MG63 (cell line): Measurements from ENCODE around the gene USP10. TPM values are rescaled to one million over a fixed set of nuclear protein-coding genes. Genes with fewer than 3 reads are reported as not detected.
A peak's percentile ranks its signal among the peaks of the same experiment; 100 is the strongest.
"Not testable (repeated sequence)": the region's sequence is repeated elsewhere in the genome, so short reads cannot be mapped to it uniquely, and the experiment has no call there.

ENCODE experiments used
- DNase-seq: peaks from one replicate; pipeline ENCODE4 v3.0.0-alpha.2; 2020
- H3K27me3 ChIP-seq: fragments of 250-450 bp; sonication (Bioruptor Pico); 2 replicates; pipeline ENCODE4 v1.5.1; 2020; ENCODE audit warnings: mild to moderate bottlenecking, moderate library complexity
- H3K36me3 ChIP-seq: fragments of 250-450 bp; sonication (Bioruptor Pico); 2 replicates; pipeline ENCODE4 v1.5.1; 2020; ENCODE audit warnings: mild to moderate bottlenecking, moderate library complexity
- H3K4me3 ChIP-seq: fragments of 250-450 bp; sonication (Bioruptor Pico); 2 replicates; pipeline ENCODE4 v1.5.1; 2020; ENCODE audit warnings: mild to moderate bottlenecking, moderate library complexity
- H3K9me3 ChIP-seq: fragments of 250-450 bp; sonication (Bioruptor Pico); 2 replicates; pipeline ENCODE4 v1.5.1; 2020; ENCODE audit warnings: mild to moderate bottlenecking, moderate library complexity
- total RNA-seq: library from RNA; depleted of rRNA; stranded (reverse); fragments of >200 nt; shearing (Covaris generic); gene quantifications from 2 replicates; pipeline ENCODE4 v1.2.3, GENCODE V29; 2014; ENCODE audit warnings: low replicate concordance

The USP10 gene
- total RNA-seq, 1 experiment from 2014 or later, result 33.5 TPM

GRCh38 chr16:84730406-84731106 is 30.8 kb downstream of the USP10 start:
- Histone ChIP-seq H3K9me3 (no peaks in the 10 kb centered on the region), H3K36me3 (peaks cover 16% of the 10 kb centered on the region), H3K4me3 (peak overlapping the region; percentile 35), H3K27me3 (no peaks in the 10 kb centered on the region)
- DNase-seq, result peak; percentile 78

DNA sequence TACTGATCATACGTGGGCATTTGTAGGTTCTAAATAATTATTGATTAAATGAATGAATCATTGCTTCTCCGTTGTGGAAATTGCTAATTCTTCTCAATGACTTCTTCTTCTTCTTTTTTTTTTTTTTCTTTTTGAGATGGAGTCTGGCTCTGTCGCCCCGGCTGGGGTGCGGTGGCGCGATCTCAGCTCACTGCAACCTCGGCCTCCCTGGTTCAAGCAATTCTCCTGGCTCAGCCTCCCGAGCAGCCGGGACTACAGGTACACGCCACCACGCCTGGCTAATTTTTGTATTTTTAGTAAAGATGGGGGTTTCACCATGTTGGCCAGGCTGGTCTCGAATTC is 32.5 kb downstream of the USP10 start:
- not testable (repeated sequence) for DNase-seq, H3K4me3 ChIP-seq, H3K9me3 ChIP-seq, H3K27me3 ChIP-seq
- peaks cover 17% of the 10 kb centered on the region for H3K36me3 ChIP-seq

DNA sequence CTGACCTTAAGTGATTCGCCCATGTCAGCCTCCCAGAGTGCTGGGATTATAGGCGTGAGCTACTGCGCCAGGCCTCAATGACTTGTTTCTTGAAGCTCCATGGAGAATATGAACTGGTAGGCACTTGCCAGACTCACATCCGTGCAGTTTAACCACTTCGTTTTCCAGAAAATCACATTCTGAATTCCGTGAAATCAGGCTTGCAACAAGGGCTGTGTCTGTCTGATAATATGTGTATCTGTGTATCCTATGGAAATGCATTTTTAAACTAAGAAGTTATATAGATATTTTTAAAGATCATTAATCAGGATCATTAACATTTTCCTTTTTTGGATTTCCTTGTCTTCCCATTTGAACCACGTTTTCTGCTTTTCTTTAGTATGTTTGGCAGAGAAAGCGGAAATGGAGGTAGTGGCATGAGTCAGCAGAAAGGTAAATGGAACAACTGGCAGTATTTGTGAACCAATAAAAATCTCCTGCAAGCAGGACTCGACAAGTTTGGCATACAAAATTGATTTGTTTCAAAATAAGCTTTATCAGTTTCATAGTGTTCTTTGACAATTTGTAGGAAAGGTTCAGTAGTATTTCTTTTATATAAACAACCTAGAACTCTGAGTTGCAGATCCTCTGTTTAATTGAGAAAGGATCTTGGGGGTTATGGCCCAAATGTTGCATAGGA is 33.0 kb downstream of the USP10 start:
- Histone ChIP-seq H3K36me3 (peaks cover 14% of the 10 kb centered on the region), H3K4me3 (no peak overlapping the region), H3K27me3 (no peaks in the 10 kb centered on the region), H3K9me3 (no peaks in the 10 kb centered on the region)
- no peak for DNase-seq

DNA sequence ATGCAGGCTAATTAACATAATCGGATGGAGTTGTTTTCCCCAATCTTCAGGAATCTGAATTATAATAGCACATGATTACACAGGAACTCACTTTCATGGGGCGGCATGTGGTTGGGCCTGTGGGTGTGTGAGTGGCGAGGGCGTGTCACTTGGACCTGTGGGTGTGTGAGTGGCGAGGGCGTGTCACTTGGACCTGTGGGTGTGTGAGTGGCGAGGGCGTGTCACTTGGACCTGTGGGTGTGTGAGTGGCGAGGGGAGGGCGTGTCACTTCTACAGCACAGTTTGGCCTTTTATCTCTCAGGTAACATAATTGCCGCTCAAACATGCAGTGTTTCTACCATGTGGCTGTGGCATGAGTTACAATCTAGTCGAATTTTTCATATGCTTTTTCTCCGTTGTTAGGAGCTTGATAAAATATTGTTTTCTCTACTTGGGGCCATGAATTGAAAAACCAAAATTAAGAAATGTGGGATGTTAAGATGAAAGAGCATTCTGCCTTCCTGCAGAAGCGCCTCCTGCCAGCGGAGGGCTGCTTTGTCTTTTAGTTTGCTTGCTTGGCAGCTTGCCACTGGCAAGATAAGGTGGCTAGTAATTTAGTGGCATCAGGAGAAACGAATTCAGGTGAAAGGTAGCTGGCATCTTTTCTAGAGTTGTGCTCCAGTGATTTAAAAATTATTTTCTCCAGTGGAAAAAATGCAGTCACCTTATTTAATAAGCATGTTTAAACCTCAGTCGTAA is 36.2 kb downstream of the USP10 start:
- no peaks in the 10 kb centered on the region for H3K9me3 ChIP-seq
- H3K27me3 ChIP-seq, result no peaks in the 10 kb centered on the region
- H3K36me3 ChIP-seq, result peaks cover 19% of the 10 kb centered on the region
- no peak for DNase-seq
- H3K4me3 ChIP-seq, result no peak overlapping the region

DNA sequence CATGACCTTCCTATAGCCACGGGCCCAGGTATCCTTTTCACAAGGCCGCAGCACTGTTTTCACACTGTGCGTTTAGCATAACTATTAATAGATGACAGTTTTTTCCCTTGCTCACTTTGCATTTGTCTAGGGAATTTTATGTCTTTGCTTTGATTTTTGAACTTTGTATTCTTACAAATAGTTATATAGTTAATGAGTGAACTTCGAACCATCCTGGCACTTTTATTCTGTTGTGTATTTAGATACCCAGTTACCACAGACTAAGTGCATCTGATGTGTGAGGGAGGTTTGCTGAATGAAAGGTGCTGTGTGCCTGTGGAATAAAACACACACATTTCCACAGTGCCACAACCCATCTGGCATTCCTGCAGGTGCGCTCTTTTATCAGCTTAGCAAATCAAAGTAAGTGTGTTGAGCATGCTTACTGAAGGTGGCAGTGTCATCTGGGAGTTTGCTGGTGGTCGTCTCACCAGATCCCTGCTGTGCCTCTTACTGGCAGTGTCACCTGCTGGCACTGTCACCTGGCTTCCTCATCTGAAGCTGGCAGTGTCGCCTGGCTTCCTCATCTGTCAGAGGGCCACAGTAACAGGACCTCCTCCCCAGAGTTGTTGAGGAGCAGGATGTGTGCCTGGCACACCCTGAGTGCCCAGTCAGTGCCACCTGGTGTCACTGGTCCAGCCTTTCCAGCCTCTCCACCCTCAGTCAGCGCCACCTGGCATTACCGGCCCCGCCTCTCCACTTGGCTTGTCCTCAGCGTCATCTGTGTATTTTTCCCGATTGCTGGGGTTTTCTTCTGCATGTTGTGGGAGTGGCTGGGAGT is 37.6 kb downstream of the USP10 start:
- peaks cover 19% of the 10 kb centered on the region for H3K36me3 ChIP-seq
- no peaks in the 10 kb centered on the region for H3K9me3 ChIP-seq
- H3K27me3 ChIP-seq, result no peaks in the 10 kb centered on the region
- no peak for DNase-seq
- H3K4me3 ChIP-seq, result no peak overlapping the region

DNA sequence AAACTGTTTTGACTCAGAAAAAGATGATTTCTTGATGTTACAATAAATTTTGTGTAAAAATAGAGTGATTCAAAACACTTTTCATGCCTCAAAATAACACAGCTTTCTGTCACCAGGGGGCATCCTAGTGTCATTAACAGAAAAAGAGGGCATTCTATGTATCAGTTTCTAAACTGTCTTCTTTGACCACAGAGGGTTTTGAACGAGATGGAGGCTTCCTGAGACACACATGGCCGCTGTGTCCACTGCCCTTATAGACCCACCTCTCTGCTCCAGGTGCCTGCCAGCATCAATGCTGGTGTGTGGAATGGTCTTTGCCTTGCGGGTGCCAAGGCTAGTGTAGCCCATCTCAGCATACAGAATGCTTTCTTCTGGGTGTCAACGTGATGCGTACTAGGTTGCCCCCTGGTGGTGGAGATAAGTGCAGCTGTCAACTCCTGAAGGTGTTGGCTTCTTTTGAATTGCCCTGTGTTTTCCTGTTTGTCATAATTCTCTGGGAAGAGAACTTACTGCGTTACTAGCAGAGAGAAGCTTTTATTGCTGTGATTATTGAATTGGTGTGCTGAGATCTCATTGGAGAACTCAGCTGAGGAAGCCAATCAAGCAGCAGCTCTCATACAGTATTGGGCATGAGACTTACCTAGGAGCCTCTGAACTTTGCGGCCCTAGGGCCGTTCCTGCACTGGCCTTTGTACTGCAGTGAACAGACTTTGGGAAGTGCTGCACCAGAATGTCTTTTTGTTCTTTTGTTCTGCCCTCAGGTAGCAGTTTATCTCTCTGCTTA is 38.6 kb downstream of the USP10 start:
- Histone ChIP-seq H3K9me3 (no peaks in the 10 kb centered on the region), H3K27me3 (no peaks in the 10 kb centered on the region), H3K36me3 (peaks cover 15% of the 10 kb centered on the region), H3K4me3 (no peak overlapping the region)
- DNase-seq, result peak; percentile 54

DNA sequence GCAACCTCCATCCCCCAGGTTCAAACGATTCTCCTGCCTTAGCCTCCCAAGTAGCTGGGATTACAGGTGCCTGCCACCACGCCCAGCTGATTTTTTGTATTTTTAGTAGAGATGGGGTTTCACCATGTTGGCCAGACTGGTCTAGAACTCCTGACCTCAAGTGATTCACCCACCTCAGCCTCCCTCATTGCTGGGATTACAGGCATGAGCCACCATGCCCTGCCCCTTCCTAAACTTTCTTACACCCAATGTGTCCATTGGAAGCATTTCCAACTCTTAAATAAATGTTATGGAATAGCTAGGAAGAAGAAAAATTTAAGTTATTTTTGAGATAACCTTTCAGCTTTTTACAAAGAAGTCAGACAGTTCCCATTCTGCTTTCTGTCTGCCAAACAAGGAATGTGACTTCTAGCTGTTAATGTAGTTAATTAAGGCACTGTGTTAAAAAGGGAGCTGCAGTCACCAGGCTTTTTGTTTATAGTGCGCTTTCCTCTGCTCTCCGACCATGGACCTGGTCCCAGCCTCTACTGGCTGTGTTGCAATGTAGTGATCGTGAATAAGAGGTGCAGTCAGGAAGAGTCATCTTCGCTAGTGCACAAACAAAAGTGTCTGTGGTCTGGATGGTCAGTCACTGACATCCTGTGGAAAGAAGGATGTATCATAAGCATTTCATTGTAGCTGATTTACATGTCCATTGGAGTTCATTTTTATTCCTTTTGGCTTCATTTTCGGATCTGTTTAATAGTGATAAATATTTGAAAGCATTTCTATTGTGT is 39.7 kb downstream of the USP10 start:
- no peak overlapping the region for H3K4me3 ChIP-seq
- H3K9me3 ChIP-seq, result no peaks in the 10 kb centered on the region
- peaks cover 10% of the 10 kb centered on the region for H3K36me3 ChIP-seq
- H3K27me3 ChIP-seq, result no peaks in the 10 kb centered on the region
- DNase-seq, result peak; percentile 64

GRCh38 chr16:84740596-84741116 is 40.9 kb downstream of the USP10 start:
- H3K4me3 ChIP-seq, result no peak overlapping the region
- DNase-seq, result no peak
- H3K36me3 ChIP-seq, result peaks cover 8% of the 10 kb centered on the region

DNA sequence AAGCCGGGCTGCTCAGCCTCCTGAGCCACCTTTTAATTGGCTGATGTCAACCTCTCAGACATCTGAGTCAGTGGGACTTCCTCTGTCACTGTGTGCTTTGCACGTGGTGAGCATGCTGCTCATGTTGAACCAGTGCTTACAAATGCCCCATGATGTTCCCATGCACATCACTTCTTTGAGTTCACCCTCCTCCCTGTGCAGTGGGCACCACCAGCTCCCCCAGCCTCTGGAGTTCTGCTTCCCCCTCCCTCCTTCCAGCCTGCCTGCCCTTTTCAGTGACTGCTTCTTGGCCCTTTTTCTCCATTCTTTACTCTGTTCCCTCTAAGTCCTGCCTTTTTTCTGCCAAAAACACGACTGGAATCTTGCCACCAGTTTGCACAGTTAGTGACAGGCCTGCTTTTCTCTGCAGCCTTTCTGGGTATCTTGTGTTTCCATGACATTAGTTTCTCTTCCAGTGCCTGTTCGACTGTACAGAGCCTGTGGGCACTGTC is 41.6 kb downstream of the USP10 start:
- no peaks in the 10 kb centered on the region for H3K9me3 ChIP-seq
- no peak overlapping the region for H3K4me3 ChIP-seq
- DNase-seq, result peak; percentile 5
- no peaks in the 10 kb centered on the region for H3K27me3 ChIP-seq
- peaks cover 12% of the 10 kb centered on the region; the same call in 1 of the 2 replicates for H3K36me3 ChIP-seq

More at GRCh38 chr16:84740596-84741116, 40.9 kb downstream of the USP10 start:
- Histone ChIP-seq H3K9me3 (no peaks in the 10 kb centered on the region), H3K27me3 (no peaks in the 10 kb centered on the region)

- no peak for DNase-seq
- peaks cover 16% of the 10 kb centered on the region; the same call in 1 of the 2 replicates for H3K36me3 ChIP-seq
- H3K4me3 ChIP-seq, result no peak overlapping the region
Observed at GRCh38 chr16:84742641-84743092, 42.9 kb downstream of the USP10 start.

GRCh38 chr16:84746231-84746630 is 46.4 kb downstream of the USP10 start:
- no peaks in the 10 kb centered on the region for H3K9me3 ChIP-seq
- no peaks in the 10 kb centered on the region for H3K27me3 ChIP-seq
- peaks cover 21% of the 10 kb centered on the region for H3K36me3 ChIP-seq
- no peak for DNase-seq
- no peak overlapping the region for H3K4me3 ChIP-seq

More at GRCh38 chr16:84742641-84743092, 42.9 kb downstream of the USP10 start:
- no peaks in the 10 kb centered on the region for H3K9me3 ChIP-seq
- H3K27me3 ChIP-seq, result no peaks in the 10 kb centered on the region

- Histone ChIP-seq H3K4me3 (no peak overlapping the region), H3K9me3 (no peaks in the 10 kb centered on the region), H3K36me3 (peaks cover 21% of the 10 kb centered on the region), H3K27me3 (no peaks in the 10 kb centered on the region)
- DNase-seq, result no peak
Observed at GRCh38 chr16:84746875-84747274, 47.1 kb downstream of the USP10 start.

DNA sequence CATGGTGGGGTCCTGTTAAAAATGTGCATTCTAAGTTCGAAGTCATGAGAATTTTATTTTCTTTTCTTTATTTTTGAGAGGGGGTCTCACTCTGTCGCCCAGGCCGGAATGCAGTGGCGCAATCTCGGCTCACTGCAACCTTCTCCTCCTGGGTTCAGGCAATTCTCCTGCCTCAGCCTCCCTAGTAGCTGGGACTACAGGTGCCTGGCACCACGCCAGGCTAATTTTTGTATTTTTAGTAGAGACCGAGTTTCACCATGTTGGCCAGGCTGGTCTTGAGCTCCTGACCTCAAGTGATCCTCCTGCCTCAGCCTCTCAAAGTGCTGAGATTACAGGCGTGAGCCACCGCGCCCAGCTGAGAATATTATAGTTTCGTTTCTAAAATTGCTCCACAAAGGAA is 48.4 kb downstream of the USP10 start:
- not testable (repeated sequence) for H3K9me3 ChIP-seq, H3K27me3 ChIP-seq, H3K4me3 ChIP-seq, DNase-seq
- peaks cover 21% of the 10 kb centered on the region for H3K36me3 ChIP-seq

- Histone ChIP-seq H3K36me3 (peaks cover 21% of the 10 kb centered on the region), H3K9me3 (no peaks in the 10 kb centered on the region)
- DNase-seq, result no peak
Observed at GRCh38 chr16:84749072-84749471, 49.3 kb downstream of the USP10 start.

GRCh38 chr16:84749815-84750214 is 50.0 kb downstream of the USP10 start:
- no peaks in the 10 kb centered on the region for H3K9me3 ChIP-seq
- H3K27me3 ChIP-seq, result no peaks in the 10 kb centered on the region
- peaks cover 21% of the 10 kb centered on the region for H3K36me3 ChIP-seq
- H3K4me3 ChIP-seq, result no peak overlapping the region
- DNase-seq, result no peak

More at GRCh38 chr16:84749072-84749471, 49.3 kb downstream of the USP10 start:
- no peak overlapping the region for H3K4me3 ChIP-seq
- H3K27me3 ChIP-seq, result no peaks in the 10 kb centered on the region
